ENCODE results near the gene DOK5.

GRCh38 chr20:54433636-54434035, 41.8 kb upstream of the DOK5 start:
- TF ChIP-seq CTCF (IDR thresholded peaks at IDR 0.05) (no peak), POLR2A (IDR thresholded peaks at IDR 0.05) (no peak)

Measured in uterus (tissue), 2 donors.